K562 (cell line): Measurements from ENCODE around the gene E2F2. TPM values are rescaled to one million over a fixed set of nuclear protein-coding genes. Genes with fewer than 3 reads are reported as not detected.

Source experiments
- ATAC-seq: fragments of 200-7000 bp; cut with Tn5 transposase; 3 replicates; pipeline ENCODE4 v1.9.1; 2020; ENCODE audit warnings: moderate library complexity
- BruUV-seq: library from RNA; stranded (reverse); fragments of 400-500 nt; replicated peaks from 2 replicates; lab custom pipeline; 2021; lab: Mats Ljungman, UMichigan
- CTCF ChIA-PET: fragments of 300-600 bp; formaldehyde crosslinking; extraction: SDS; loops from one replicate; lab custom pipeline; 2021; ENCODE audit warnings: low intra/inter-chr PET ratio; lab: Yijun Ruan, JAX
- POLR2A ChIA-PET: fragments of 300-600, 350-650 bp; sonication (Branson Sonifier 250); formaldehyde crosslinking; extraction: SDS; loops from one replicate; lab custom pipeline; 2021; ENCODE audit warnings: antibody characterized with exemption, inconsistent platforms; lab: Yijun Ruan, JAX
- DNase-seq, 4 experiments: peaks; one replicate each; pipeline versions ENCODE4 v3.0.0 to v3.0.0-alpha.2; 2011 to 2018; ENCODE audit warnings: low spot score in 3 of 4, mixed read lengths in 3 of 4; ENCODE audit errors: extremely low read depth in 1 of 4
- FAIRE-seq: peaks from 2 replicates; lab custom pipeline; 2011; peaks lifted over from hg19 to GRCh38; lab: Jason Lieb, UNC
- H2AFZ ChIP-seq: 2 replicates; pipeline ENCODE4 v1.6.0; 2011; ENCODE audit warnings: low read depth, low read length, control low read depth, inconsistent platforms
- H3K27ac ChIP-seq: fragments of 200-600 bp; 3 replicates; pipeline ENCODE4 v1.8.0; 2011; ENCODE audit warnings: low read depth, mild to moderate bottlenecking, control low read depth, inconsistent platforms, low read length, moderate library complexity, mixed read lengths; ENCODE audit errors: extremely low read depth
- H3K27me3 ChIP-seq, 2 experiments: fragments of 300-600 bp in 1 of 2; 2 replicates in 1 of 2; 3 replicates in 1 of 2; pipeline versions ENCODE4 v1.6.0 to v1.8.0; 2011; ENCODE audit warnings: inconsistent platforms in 2 of 2, low read length in 2 of 2, mild to moderate bottlenecking in 1 of 2, mixed read lengths in 1 of 2, moderate library complexity in 1 of 2; ENCODE audit not compliant: control insufficient read depth in 2 of 2, insufficient read depth in 2 of 2
- H3K36me3 ChIP-seq: fragments of 300-600 bp; 3 replicates; pipeline ENCODE4 v1.8.0; 2011; ENCODE audit warnings: mild to moderate bottlenecking, low read length, inconsistent platforms; ENCODE audit not compliant: control insufficient read depth, insufficient read depth
- H3K4me1 ChIP-seq, 2 experiments: fragments of 200-600 bp in 1 of 2; replicated peaks in 1 of 2; 2 replicates in 1 of 2; 3 replicates in 1 of 2; pipeline versions ENCODE4 v1.5.1 to v1.8.0; 2011; ENCODE audit warnings: inconsistent platforms in 2 of 2, low read length in 2 of 2, mild to moderate bottlenecking in 1 of 2, mixed read lengths in 1 of 2, moderate library complexity in 1 of 2; ENCODE audit not compliant: control insufficient read depth in 2 of 2, insufficient read depth in 2 of 2
- H3K4me2 ChIP-seq: 2 replicates; pipeline ENCODE4 v1.6.1; 2011; ENCODE audit warnings: low read length, control low read depth, inconsistent platforms, mixed read lengths; ENCODE audit not compliant: insufficient read depth
- H3K4me3 ChIP-seq: fragments of 200-600 bp; sonication (generic), shearing (Covaris generic); 2 replicates; pipeline ENCODE4 v1.5.1; 2016; ENCODE audit warnings: control low read depth, inconsistent platforms
- H3K79me2 ChIP-seq: fragments of 200-600 bp; 3 replicates; pipeline ENCODE4 v1.8.0; 2011; ENCODE audit warnings: low read length, inconsistent platforms; ENCODE audit not compliant: control insufficient read depth, insufficient read depth
- H3K9ac ChIP-seq, 2 experiments: 2 replicates each; pipeline versions ENCODE4 v1.6.0 to v1.6.1; 2011; ENCODE audit warnings: low read depth in 2 of 2, low read length in 2 of 2, control low read depth in 1 of 2, inconsistent platforms in 1 of 2, mild to moderate bottlenecking in 1 of 2, mixed read lengths in 1 of 2; ENCODE audit not compliant: insufficient read depth in 1 of 2
- H3K9me1 ChIP-seq: one replicate; pipeline ENCODE4 v1.6.0; 2011; ENCODE audit warnings: inconsistent platforms, mild to moderate bottlenecking, low read length, moderate library complexity; ENCODE audit not compliant: control insufficient read depth, insufficient read depth
- H3K9me3 ChIP-seq: replicated peaks from 2 replicates; pipeline ENCODE4 v1.5.1; 2011; ENCODE audit warnings: low read depth, low read length, inconsistent platforms; ENCODE audit not compliant: control insufficient read depth, insufficient read depth
- H4K20me1 ChIP-seq: replicated peaks from 2 replicates; pipeline ENCODE4 v1.6.1; 2011; ENCODE audit warnings: low read length, inconsistent platforms, mixed read lengths; ENCODE audit not compliant: control insufficient read depth, insufficient read depth
- ATF7 ChIP-seq: fragments of 450-650 bp; IDR thresholded peaks from 2 replicates; pipeline ENCODE4 v1.7.1; 2014; ENCODE audit warnings: mild to moderate bottlenecking, moderate library complexity
- BHLHE40 ChIP-seq: IDR thresholded peaks from 2 replicates; pipeline ENCODE4 v1.6.1; 2011; ENCODE audit warnings: low read length, improper control_type of control experiment
- FOXJ2 ChIP-seq: fragments of 200-800 bp; sonication (Bioruptor generic); IDR thresholded peaks from 2 replicates; pipeline ENCODE4 v1.6.1; 2016; ENCODE audit warnings: missing genetic modification characterization, missing compliant biosample characterization
- HMG20B ChIP-seq: fragments of 250-450 bp; sonication (Bioruptor Pico); IDR thresholded peaks from 2 replicates; pipeline ENCODE4 v1.5.0; 2021; ENCODE audit warnings: mild to moderate bottlenecking
- L3MBTL2 ChIP-seq: fragments of 450-650 bp; IDR thresholded peaks from 2 replicates; pipeline ENCODE4 v1.6.1; 2016; ENCODE audit warnings: mild to moderate bottlenecking, moderate library complexity
- MTA1 ChIP-seq: fragments of 450-650 bp; IDR thresholded peaks from 2 replicates; pipeline ENCODE4 v1.6.1; 2017; ENCODE audit warnings: borderline replicate concordance
- MYC ChIP-seq, 2 experiments: fragments of 250-450 bp in 1 of 2; sonication (Bioruptor Pico) in 1 of 2; IDR thresholded peaks; 2 replicates each; pipeline versions ENCODE4 v1.5.1 to v1.6.1; 2012 to 2021; ENCODE audit warnings: low read depth in 2 of 2, borderline replicate concordance in 1 of 2, improper control_type of control experiment in 1 of 2, low read length in 1 of 2, mild to moderate bottlenecking in 1 of 2, moderate library complexity in 1 of 2
- NR2C1 ChIP-seq, 2 experiments: fragments of 450-650 bp; IDR thresholded peaks; 2 replicates each; pipeline ENCODE4 v1.6.1; 2017; ENCODE audit warnings: mild to moderate bottlenecking in 2 of 2, antibody characterized with exemption in 1 of 2, inconsistent platforms in 1 of 2, missing compliant biosample characterization in 1 of 2, missing genetic modification characterization in 1 of 2
- RAD21 ChIP-seq, 2 experiments: fragments of 250-450 bp in 1 of 2; fragments of 450-650 bp in 1 of 2; sonication (Bioruptor Pico) in 1 of 2; formaldehyde crosslinking in 1 of 2; IDR thresholded peaks in 1 of 2; conservative IDR thresholded peaks in 1 of 2; 2 replicates each; pipeline versions ENCODE4 v1.4.0 to v1.8.0; 2020 to 2022; ENCODE audit warnings: mild to moderate bottlenecking in 2 of 2, moderate library complexity in 1 of 2
- RB1 ChIP-seq: fragments of 450-650 bp; IDR thresholded peaks from 2 replicates; pipeline ENCODE4 v1.6.1; 2017; ENCODE audit warnings: low read depth, mild to moderate bottlenecking
- SMAD2 ChIP-seq: fragments of 150-350 bp; IDR thresholded peaks from 2 replicates; pipeline ENCODE4 v1.6.1; 2014; ENCODE audit warnings: low read depth, mild to moderate bottlenecking, low read length
- TAF1 ChIP-seq: IDR thresholded peaks from 2 replicates; pipeline ENCODE4 v1.6.1; 2011; ENCODE audit warnings: mild to moderate bottlenecking, low read length, moderate library complexity; ENCODE audit not compliant: insufficient read depth, control insufficient read depth, severe bottlenecking; ENCODE audit errors: extremely low read depth
- TBP ChIP-seq: optimal IDR thresholded peaks from 2 replicates; pipeline ENCODE3; 2011; ENCODE audit warnings: low read depth, low read length, improper control_type of control experiment
- TGIF2 ChIP-seq: sonication (generic); formaldehyde crosslinking; IDR thresholded peaks from 2 replicates; pipeline ENCODE4 v1.8.1; 2022; ENCODE audit warnings: mild to moderate bottlenecking, missing genetic modification reagents, moderate library complexity
- ZBTB17 ChIP-seq: fragments of 450-650 bp; formaldehyde crosslinking; IDR thresholded peaks from 2 replicates; pipeline ENCODE4 v1.4.0; 2020; ENCODE audit warnings: mild to moderate bottlenecking
- ZBTB33 ChIP-seq: sonication (generic); formaldehyde crosslinking; IDR thresholded peaks from 2 replicates; pipeline ENCODE4 v1.8.1; 2023; ENCODE audit warnings: mild to moderate bottlenecking, missing genetic modification reagents
- ZKSCAN3 ChIP-seq: fragments of 250-450 bp; sonication (Bioruptor Pico); IDR thresholded peaks from 2 replicates; pipeline ENCODE4 v1.4.0; 2020
- WGBS: fragments of 100-300 bp; shearing (Covaris generic); methylation state at CpG from one replicate; pipeline ENCODE4 v1.1.6; 2016; ENCODE audit warnings: low coverage, mixed read lengths; ENCODE audit not compliant: insufficient coverage; ENCODE audit errors: missing lambda C conversion rate; 5-methylcytosine and 5-hydroxymethylcytosine counted together
- in situ Hi-C: fragments of 300-500 bp; cut with MboI; formaldehyde crosslinking; loops from 4 replicates; pipeline ENCODE4 v1.15.0; 2018; ENCODE audit warnings: inconsistent platforms, mixed read lengths
- intact Hi-C: fragments of 100-400 bp; cut with micrococcal nuclease; formaldehyde crosslinking; loops from 2 replicates; pipeline ENCODE4 v1.14.2; 2022
- polyA plus RNA-seq, 8 experiments: library from polyadenylated mRNA; depleted of rRNA in 4 of 8; stranded (reverse) in 5 of 8; unstranded in 3 of 8; fragments of >200 nt; fragmentation: Nextera tagmentation in 2 of 8; fragmentation: Illumina TruSeq in 1 of 8; extraction: Ambion mirVana in 2 of 8; extraction: Trizol in 1 of 8; gene quantifications; 2 replicates each; pipeline versions ENCODE4 v1.2.1 to v1.2.3, GENCODE V29; 2011 to 2014; ENCODE audit warnings: inconsistent platforms in 1 of 8, missing spikeins in 1 of 8
- total RNA-seq, 7 experiments: library from RNA; depleted of rRNA in 6 of 7; stranded (reverse); fragments of >200 nt in 6 of 7; fragmentation: Illumina TruSeq in 2 of 7; extraction: Trizol in 2 of 7; gene quantifications; 2 replicates each; pipeline versions ENCODE4 v1.2.1 to v1.2.3, GENCODE V29; 2011 to 2021; ENCODE audit warnings: low replicate concordance in 1 of 7
- TF ChIP-seq, protein P1 (sequence below): sonication (generic); formaldehyde crosslinking; IDR thresholded peaks from 2 replicates; pipeline ENCODE4 v1.8.0; 2022; ENCODE audit warnings: missing genetic modification reagents, mild to moderate bottlenecking, moderate library complexity, borderline replicate concordance

The E2F2 gene
- total and polyA plus RNA-seq, 9 of the 15 experiments (the other 6 are each of a cell fraction or from before 2014, with no cell fraction given): 3.1 to 25.3 (median 11.4) TPM

DNA sequence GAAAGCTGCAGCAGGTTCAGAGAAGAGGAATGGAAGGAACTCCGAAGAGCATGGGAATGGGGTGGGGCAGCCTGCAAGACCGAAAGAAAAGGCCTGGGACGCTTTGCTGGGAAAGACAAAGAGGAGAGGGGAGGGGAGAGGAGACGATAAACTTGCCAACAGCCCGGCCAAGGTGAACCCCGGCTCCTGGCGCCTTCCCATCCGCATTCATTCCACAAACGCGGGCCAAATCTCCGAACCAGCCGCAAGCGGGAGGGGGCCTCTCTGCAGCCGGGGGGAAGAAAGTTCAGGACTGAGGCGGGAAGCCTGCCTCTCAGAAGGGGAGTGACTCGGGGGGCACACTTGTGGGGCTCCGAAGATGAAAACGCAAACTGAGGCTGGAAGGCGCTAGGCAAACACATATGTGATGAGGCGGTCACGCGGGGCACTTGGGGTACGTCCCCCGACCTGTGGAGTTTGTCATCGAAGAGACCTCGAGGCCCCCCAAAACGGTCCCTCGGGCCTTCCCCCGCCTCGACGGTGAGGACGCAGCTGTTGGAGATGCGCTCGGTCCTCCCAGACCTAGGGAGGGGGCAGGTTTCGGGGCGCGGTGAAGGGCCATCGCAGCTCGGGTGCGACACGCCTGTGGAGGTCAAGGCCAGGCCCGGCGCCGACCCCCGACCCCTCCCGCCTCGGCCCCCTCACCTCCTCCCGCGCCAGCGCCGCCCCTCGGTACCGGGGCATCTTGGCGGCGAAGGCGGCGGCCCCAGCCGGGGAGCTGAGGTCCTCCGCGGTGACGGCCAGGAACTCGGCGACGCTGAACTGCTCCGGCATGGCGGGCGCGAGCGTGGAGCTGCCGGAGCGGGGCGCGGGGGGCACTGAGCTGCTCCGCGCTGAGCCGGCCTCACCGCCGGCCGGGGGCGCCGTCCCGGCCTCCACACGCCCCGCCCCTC, 47.4 kb downstream of the E2F2 start, which contains the start of gene ASAP3:
Gene ASAP3 (minus strand): TSS at position 859 of the 932 bp plus-strand sequence. CDS start 46 bp downstream, at position 813.
- H3K9me3 ChIP-seq: no peaks in the 10 kb centered on the region
- POLR2A ChIA-PET: interaction anchor here (0.5 to 3.2 kb wide), 12 partner anchors 8 to 946 kb away, joined by 3 to 23 read pairs (median 3); partner anchors contain the start of gene RPL11
- BruUV-seq: no TSS peak
- H3K79me2 ChIP-seq: peaks cover 12% of the 10 kb centered on the region; the same call in 2 of the 3 replicates
- H3K27me3 ChIP-seq: no peaks in the 10 kb centered on the region
- 2% methylated on average over 71 of the region's 84 CpGs for WGBS
- H3K9me1 ChIP-seq: no peaks in the 10 kb centered on the region
- intact Hi-C loops: no loop called here
- H3K4me1 ChIP-seq: peaks cover 40 to 45% of the 10 kb centered on the region in 2 experiments
- in situ Hi-C loops: no loop called here
- H3K36me3 ChIP-seq: no peaks in the 10 kb centered on the region
- peak within 1 kb of the TSS; percentile 84 for H3K4me2 ChIP-seq
- FAIRE-seq: no peak
- H4K20me1 ChIP-seq: no peaks in the 10 kb centered on the region
- CTCF ChIA-PET: no interaction called here
- peak; percentile 1; the same call in 2 of the 3 replicates for ATAC-seq
- peak within 1 kb of the TSS; percentile 91 for H2AFZ ChIP-seq
- H3K9ac ChIP-seq: peak within 1 kb of the TSS; percentile 38 to 94
- H3K4me3 ChIP-seq: peak within 1 kb of the TSS; percentile 68
- peak within 1 kb of the TSS; percentile 64 for H3K27ac ChIP-seq
- peak in 2 of 4 experiments; percentile 33 to 36 for DNase-seq
- peak; percentile 58 for TF ChIP-seq TAF1
- no peak for TF ChIP-seq MYC (IDR thresholded peaks at IDR 0.05; ENCODE audit: low read depth, low read length)
- TF ChIP-seq MYC (CRISPR knock-in tag; IDR thresholded peaks at IDR 0.05; ENCODE audit: borderline replicate concordance, low read depth): 0 out of 2 replicates have a peak, but pooled peaks have one; percentile 47
- no peak for TF ChIP-seq MTA1
- no peak for TF ChIP-seq RAD21 (CRISPR knock-in tag; conservative IDR thresholded peaks at IDR 0.05 in 1 of 2, IDR thresholded peaks at IDR 0.05 in 1 of 2)
- TF ChIP-seq TBP: peak; percentile 28
- TF ChIP-seq NR2C1 (IDR thresholded peaks at IDR 0.05): no peak
- TF ChIP-seq NR2C1 (tag; IDR thresholded peaks at IDR 0.05): no peak
- TF ChIP-seq, protein P1, sequence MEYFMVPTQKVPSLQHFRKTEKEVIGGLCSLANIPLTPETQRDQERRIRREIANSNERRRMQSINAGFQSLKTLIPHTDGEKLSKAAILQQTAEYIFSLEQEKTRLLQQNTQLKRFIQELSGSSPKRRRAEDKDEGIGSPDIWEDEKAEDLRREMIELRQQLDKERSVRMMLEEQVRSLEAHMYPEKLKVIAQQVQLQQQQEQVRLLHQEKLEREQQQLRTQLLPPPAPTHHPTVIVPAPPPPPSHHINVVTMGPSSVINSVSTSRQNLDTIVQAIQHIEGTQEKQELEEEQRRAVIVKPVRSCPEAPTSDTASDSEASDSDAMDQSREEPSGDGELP (CRISPR knock-in tag): peak; percentile 59; the same call in 1 of the 2 replicates
- 0 out of 2 replicates have a peak, but pooled peaks have one; percentile 28 for TF ChIP-seq ZBTB17 (CRISPR knock-in tag)
- no peak for TF ChIP-seq BHLHE40
- TF ChIP-seq ZBTB33: no peak
- no peak for TF ChIP-seq ZKSCAN3 (CRISPR knock-in tag)
- no peak for TF ChIP-seq HMG20B (CRISPR knock-in tag)
- TF ChIP-seq FOXJ2 (tag): no peak
- no peak for TF ChIP-seq SMAD2
- no peak for TF ChIP-seq TGIF2 (CRISPR knock-in tag)
- peak; percentile 39; the same call in 1 of the 2 replicates for TF ChIP-seq L3MBTL2
- peak; percentile 27; the same call in 1 of the 2 replicates for TF ChIP-seq RB1
- no peak for TF ChIP-seq ATF7
